Mammary epithelial cell (primary cell): ENCODE data around the gene SS18.

Source experiments
- EZH2 ChIP-seq: IDR thresholded peaks from 2 replicates; pipeline ENCODE4 v1.6.1; 2012; ENCODE audit warnings: low read length, inconsistent platforms, borderline replicate concordance
- TF ChIP-seq, protein P1 (sequence below), 2 donors: IDR thresholded peaks in 1 of 2; conservative IDR thresholded peaks in 1 of 2; 2 replicates each; pipeline ENCODE4 v1.5.1; 2011 to 2012; ENCODE audit warnings: inconsistent platforms in 2 of 2, low read length in 2 of 2, mild to moderate bottlenecking in 2 of 2, control low read depth in 1 of 2, low read depth in 1 of 2; ENCODE audit not compliant: insufficient read depth in 1 of 2; ENCODE audit errors: extremely low read depth in 1 of 2

DNA sequence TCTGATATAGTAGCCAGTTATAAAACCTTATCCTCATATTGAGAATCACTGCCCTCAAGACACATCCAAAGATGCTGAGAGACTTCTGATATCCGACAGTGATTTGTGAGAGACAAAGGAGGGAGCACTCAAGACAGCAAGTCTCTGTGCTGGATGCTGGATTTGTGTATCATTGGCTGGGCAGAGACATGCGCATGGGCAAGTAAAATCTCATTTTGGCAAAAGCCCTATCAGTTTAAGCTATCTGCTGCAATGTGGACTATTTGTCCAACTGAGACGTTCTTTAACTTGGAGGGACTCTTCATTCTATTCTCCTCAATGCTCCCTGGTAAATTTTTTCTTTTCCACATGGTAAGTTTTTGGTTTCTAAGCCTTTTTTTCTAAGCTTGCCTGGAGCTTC, 107.5 kb downstream of the SS18 start:
- TF ChIP-seq, protein P1, sequence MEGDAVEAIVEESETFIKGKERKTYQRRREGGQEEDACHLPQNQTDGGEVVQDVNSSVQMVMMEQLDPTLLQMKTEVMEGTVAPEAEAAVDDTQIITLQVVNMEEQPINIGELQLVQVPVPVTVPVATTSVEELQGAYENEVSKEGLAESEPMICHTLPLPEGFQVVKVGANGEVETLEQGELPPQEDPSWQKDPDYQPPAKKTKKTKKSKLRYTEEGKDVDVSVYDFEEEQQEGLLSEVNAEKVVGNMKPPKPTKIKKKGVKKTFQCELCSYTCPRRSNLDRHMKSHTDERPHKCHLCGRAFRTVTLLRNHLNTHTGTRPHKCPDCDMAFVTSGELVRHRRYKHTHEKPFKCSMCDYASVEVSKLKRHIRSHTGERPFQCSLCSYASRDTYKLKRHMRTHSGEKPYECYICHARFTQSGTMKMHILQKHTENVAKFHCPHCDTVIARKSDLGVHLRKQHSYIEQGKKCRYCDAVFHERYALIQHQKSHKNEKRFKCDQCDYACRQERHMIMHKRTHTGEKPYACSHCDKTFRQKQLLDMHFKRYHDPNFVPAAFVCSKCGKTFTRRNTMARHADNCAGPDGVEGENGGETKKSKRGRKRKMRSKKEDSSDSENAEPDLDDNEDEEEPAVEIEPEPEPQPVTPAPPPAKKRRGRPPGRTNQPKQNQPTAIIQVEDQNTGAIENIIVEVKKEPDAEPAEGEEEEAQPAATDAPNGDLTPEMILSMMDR (conservative IDR thresholded peaks at IDR 0.05 in 1 of 2, IDR thresholded peaks at IDR 0.05 in 1 of 2; ENCODE audit: extremely low read depth in 1 of 2, insufficient read depth in 1 of 2, low read depth in 1 of 2, low read length in 2 of 2), result no peak
- TF ChIP-seq EZH2, result no peak
